HEK293 (cell line): Measurements from ENCODE around the gene CD82.

Experiments used
- CTCF ChIA-PET: fragments of 350-600 bp; formaldehyde crosslinking; extraction: SDS; loops from one replicate; lab custom pipeline; 2021; ENCODE audit warnings: antibody characterized with exemption; lab: Yijun Ruan, JAX
- POLR2A ChIA-PET: fragments of 300-600 bp; formaldehyde crosslinking; extraction: SDS; loops from one replicate; lab custom pipeline; 2020; ENCODE audit warnings: antibody characterized with exemption, inconsistent platforms; lab: Yijun Ruan, JAX
- H3K27ac ChIP-seq: fragments of 200-500 bp; sonication (Bioruptor generic); 2 replicates; pipeline ENCODE4 v1.5.1; 2014; ENCODE audit warnings: low read depth, low read length, control low read depth, inconsistent platforms; ENCODE audit errors: extremely low read depth
- H3K36me3 ChIP-seq, 2 experiments: fragments of 200-500 bp in 1 of 2; sonication (Bioruptor generic) in 1 of 2; 1 replicate in 1 of 2; 2 replicates in 1 of 2; pipeline ENCODE4 v1.5.1; 2014 to 2017; ENCODE audit warnings: inconsistent platforms in 2 of 2, low read length in 2 of 2; ENCODE audit not compliant: control insufficient read depth in 2 of 2, insufficient read depth in 1 of 2
- H3K4me1 ChIP-seq: fragments of 200-500 bp; sonication (Bioruptor generic); 2 replicates; pipeline ENCODE4 v1.5.1; 2014; ENCODE audit warnings: mild to moderate bottlenecking, low read length, inconsistent platforms; ENCODE audit not compliant: control insufficient read depth, insufficient read depth
- H3K4me3 ChIP-seq: 2 replicates; pipeline ENCODE4 v1.5.1; 2011; ENCODE audit warnings: low read depth, mild to moderate bottlenecking, control low read depth, low read length, moderate library complexity
- H3K9me3 ChIP-seq: fragments of 200-500 bp; sonication (Bioruptor generic); 2 replicates; pipeline ENCODE4 v1.5.1; 2014; ENCODE audit warnings: low read depth, low read length, inconsistent platforms; ENCODE audit not compliant: control insufficient read depth, insufficient read depth
- FEZF1 ChIP-seq: fragments of 450-650 bp; formaldehyde crosslinking; IDR thresholded peaks from 2 replicates; pipeline ENCODE4 v1.5.1; 2016; ENCODE audit warnings: missing biosample characterization, missing genetic modification characterization
- IKZF3 ChIP-seq: fragments of 450-650 bp; IDR thresholded peaks from 2 replicates; pipeline ENCODE4 v1.5.0; 2018; ENCODE audit warnings: missing biosample characterization, mild to moderate bottlenecking, missing genetic modification characterization, moderate library complexity
- KLF1 ChIP-seq: fragments of 450-650 bp; formaldehyde crosslinking; IDR thresholded peaks from 2 replicates; pipeline ENCODE4 v1.5.1; 2016; ENCODE audit warnings: missing biosample characterization, missing genetic modification characterization
- MZF1 ChIP-seq: fragments of 450-650 bp; formaldehyde crosslinking; IDR thresholded peaks from 2 replicates; pipeline ENCODE4 v1.5.1; 2017; ENCODE audit warnings: missing biosample characterization, missing genetic modification characterization, borderline replicate concordance
- PRDM4 ChIP-seq: fragments of 450-650 bp; formaldehyde crosslinking; IDR thresholded peaks from 2 replicates; pipeline ENCODE4 v1.5.1; 2017; ENCODE audit warnings: missing biosample characterization, missing genetic modification characterization
- SALL2 ChIP-seq: fragments of 450-650 bp; formaldehyde crosslinking; IDR thresholded peaks from 2 replicates; pipeline ENCODE4 v1.5.0; 2017; ENCODE audit warnings: missing biosample characterization, mild to moderate bottlenecking, missing genetic modification characterization, borderline replicate concordance
- TRIM28 ChIP-seq: IDR thresholded peaks from 2 replicates; pipeline ENCODE4 v1.6.1; 2011; ENCODE audit warnings: low read length, control low read depth, borderline replicate concordance
- WT1 ChIP-seq: fragments of 450-650 bp; formaldehyde crosslinking; IDR thresholded peaks from 2 replicates; pipeline ENCODE4 v1.5.1; 2016; ENCODE audit warnings: missing biosample characterization, missing genetic modification characterization
- ZIC2 ChIP-seq: fragments of 450-650 bp; formaldehyde crosslinking; IDR thresholded peaks from 2 replicates; pipeline ENCODE4 v1.5.1; 2016; ENCODE audit warnings: missing biosample characterization, missing genetic modification characterization
- ZNF10 ChIP-seq: fragments of 450-650 bp; formaldehyde crosslinking; IDR thresholded peaks from 2 replicates; pipeline ENCODE4 v1.5.1; 2017; ENCODE audit warnings: missing biosample characterization, missing genetic modification characterization
- ZNF114 ChIP-seq: fragments of 450-650 bp; formaldehyde crosslinking; IDR thresholded peaks from 2 replicates; pipeline ENCODE4 v1.5.0; 2017; ENCODE audit warnings: missing biosample characterization, missing genetic modification characterization
- ZNF121 ChIP-seq: fragments of 450-650 bp; formaldehyde crosslinking; IDR thresholded peaks from 2 replicates; pipeline ENCODE4 v1.5.1; 2016; ENCODE audit warnings: missing biosample characterization, missing genetic modification characterization
- ZNF133 ChIP-seq: fragments of 450-650 bp; formaldehyde crosslinking; IDR thresholded peaks from 2 replicates; pipeline ENCODE4 v1.5.1; 2016; ENCODE audit warnings: missing biosample characterization, missing genetic modification characterization
- ZNF157 ChIP-seq: fragments of 450-650 bp; formaldehyde crosslinking; IDR thresholded peaks from 2 replicates; pipeline ENCODE4 v1.5.1; 2016; ENCODE audit warnings: missing biosample characterization, missing genetic modification characterization
- ZNF16 ChIP-seq: fragments of 450-650 bp; formaldehyde crosslinking; IDR thresholded peaks from 2 replicates; pipeline ENCODE4 v1.5.1; 2016; ENCODE audit warnings: low read depth, missing biosample characterization, missing genetic modification characterization
- ZNF174 ChIP-seq: fragments of 450-650 bp; formaldehyde crosslinking; IDR thresholded peaks from 2 replicates; pipeline ENCODE4 v1.5.0; 2017; ENCODE audit warnings: missing biosample characterization, mild to moderate bottlenecking, missing genetic modification characterization
- ZNF214 ChIP-seq: fragments of 450-650 bp; formaldehyde crosslinking; IDR thresholded peaks from 2 replicates; pipeline ENCODE4 v1.5.1; 2017; ENCODE audit warnings: missing biosample characterization, mild to moderate bottlenecking, missing genetic modification characterization, borderline replicate concordance
- ZNF24 ChIP-seq: fragments of 450-650 bp; formaldehyde crosslinking; IDR thresholded peaks from 2 replicates; pipeline ENCODE4 v1.5.1; 2016; ENCODE audit warnings: missing biosample characterization, missing genetic modification characterization
- ZNF280C ChIP-seq: fragments of 450-650 bp; formaldehyde crosslinking; IDR thresholded peaks from 2 replicates; pipeline ENCODE4 v1.5.1; 2016; ENCODE audit warnings: missing biosample characterization, missing genetic modification characterization
- ZNF335 ChIP-seq: fragments of 450-650 bp; formaldehyde crosslinking; conservative IDR thresholded peaks from 2 replicates; pipeline ENCODE4 v1.5.1; 2016; ENCODE audit warnings: missing biosample characterization, missing genetic modification characterization
- ZNF37A ChIP-seq: fragments of 450-650 bp; IDR thresholded peaks from 2 replicates; pipeline ENCODE4 v1.5.1; 2018; ENCODE audit warnings: missing biosample characterization, missing genetic modification characterization
- ZNF544 ChIP-seq: fragments of 450-650 bp; formaldehyde crosslinking; IDR thresholded peaks from 2 replicates; pipeline ENCODE4 v1.5.0; 2017; ENCODE audit warnings: missing biosample characterization, missing genetic modification characterization
- ZNF560 ChIP-seq: fragments of 450-650 bp; formaldehyde crosslinking; IDR thresholded peaks from 2 replicates; pipeline ENCODE4 v1.5.1; 2017; ENCODE audit warnings: missing biosample characterization, missing genetic modification characterization, borderline replicate concordance
- ZNF600 ChIP-seq: fragments of 450-650 bp; formaldehyde crosslinking; IDR thresholded peaks from 2 replicates; pipeline ENCODE4 v1.5.1; 2016; ENCODE audit warnings: missing biosample characterization, missing genetic modification characterization
- ZNF677 ChIP-seq: fragments of 450-650 bp; IDR thresholded peaks from 2 replicates; pipeline ENCODE4 v1.5.0; 2018; ENCODE audit warnings: missing biosample characterization, mild to moderate bottlenecking, missing genetic modification characterization, moderate library complexity
- ZNF830 ChIP-seq: fragments of 450-650 bp; IDR thresholded peaks from 2 replicates; pipeline ENCODE4 v1.5.0; 2018; ENCODE audit warnings: missing biosample characterization, missing genetic modification characterization, low read depth, mild to moderate bottlenecking, moderate library complexity

CD82 gene

GRCh38 chr11:44570411-44571155 lies 5.1 kb downstream of the CD82 start:
- POLR2A ChIA-PET, result no interaction called here

GRCh38 chr11:44571871-44572270 lies 6.4 kb downstream of the CD82 start:
- ChIA-PET POLR2A (no interaction called here), CTCF (interaction anchor here (0.7 to 1.2 kb wide), 3 partner anchors 15 to 1084 kb away, joined by 3 read pairs; no protein-coding TSS in a partner anchor)
- no peaks in the 10 kb centered on the region for H3K36me3 ChIP-seq
- no peaks in the 10 kb centered on the region for H3K4me1 ChIP-seq
- no peak overlapping the region for H3K27ac ChIP-seq
- H3K4me3 ChIP-seq, result no peak overlapping the region
- H3K9me3 ChIP-seq, result no peaks in the 10 kb centered on the region
- no peak for TF ChIP-seq ZNF133 (tag by site-specific recombination)
- no peak for TF ChIP-seq ZNF677
- no peak for TF ChIP-seq IKZF3
- no peak for TF ChIP-seq ZNF560 (tag by site-specific recombination)
- no peak for TF ChIP-seq KLF1 (tag by site-specific recombination)
- TF ChIP-seq ZNF214, result no peak
- TF ChIP-seq MZF1, result no peak
- TF ChIP-seq PRDM4 (tag by site-specific recombination), result no peak
- no peak for TF ChIP-seq ZNF544
- no peak for TF ChIP-seq ZNF24 (tag by site-specific recombination)
- no peak for TF ChIP-seq WT1 (tag by site-specific recombination)
- TF ChIP-seq ZNF600, result no peak
- no peak for TF ChIP-seq ZNF830 (tag by site-specific recombination)
- no peak for TF ChIP-seq ZNF280C (tag by site-specific recombination)
- TF ChIP-seq ZNF335, result no peak
- no peak for TF ChIP-seq ZNF16 (tag by site-specific recombination)
- TF ChIP-seq ZNF157, result no peak
- TF ChIP-seq ZNF114 (tag by site-specific recombination), result no peak
- no peak for TF ChIP-seq FEZF1 (tag by site-specific recombination)

More at GRCh38 chr11:44570411-44571155, 5.1 kb downstream of the CD82 start:
- TF ChIP-seq ZIC2 (tag by site-specific recombination) (peak; percentile 35; the same call in 1 of the 2 replicates), ZNF121 (tag by site-specific recombination) (0 out of 2 replicates have a peak, but pooled peaks have one; percentile 56), TRIM28 (no peak), ZNF37A (no peak), ZNF10 (tag by site-specific recombination) (no peak), ZNF174 (tag by site-specific recombination) (no peak), SALL2 (tag by site-specific recombination) (no peak)
- Histone ChIP-seq H3K4me1 (no peaks in the 10 kb centered on the region), H3K4me3 (no peak overlapping the region), H3K9me3 (no peaks in the 10 kb centered on the region), H3K36me3 (no peaks in the 10 kb centered on the region), H3K27ac (no peak overlapping the region)
- CTCF ChIA-PET, result no interaction called here
